ENCODE measurements around the gene UBE2K.
"Not testable (repeated sequence)": the region's sequence is repeated elsewhere in the genome, so short reads cannot be mapped to it uniquely, and the experiment has no call there.

DNA sequence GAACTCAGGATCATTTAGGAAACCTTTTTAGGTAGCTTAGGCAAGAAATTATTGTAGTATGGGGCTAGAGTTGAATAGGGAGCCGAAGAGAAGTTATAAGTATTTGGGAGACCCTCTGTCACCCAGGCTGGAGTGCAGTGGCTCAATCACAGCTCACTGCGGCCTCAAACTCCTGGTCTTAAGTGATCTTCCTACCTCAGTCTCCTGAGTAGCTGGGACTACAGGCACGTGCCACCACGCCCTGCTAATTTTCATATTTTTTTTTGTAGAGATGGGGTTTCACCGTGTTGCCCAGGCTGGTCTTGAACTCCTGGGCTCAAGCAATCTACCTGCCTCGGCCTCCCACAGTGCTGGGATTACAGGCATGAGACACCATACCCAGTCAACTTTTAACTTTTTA, 23.3 kb downstream of the UBE2K start:
- TF ChIP-seq POLR2AphosphoS5 (IDR thresholded peaks at IDR 0.05) = not testable (repeated sequence)
- TF ChIP-seq, protein P1, sequence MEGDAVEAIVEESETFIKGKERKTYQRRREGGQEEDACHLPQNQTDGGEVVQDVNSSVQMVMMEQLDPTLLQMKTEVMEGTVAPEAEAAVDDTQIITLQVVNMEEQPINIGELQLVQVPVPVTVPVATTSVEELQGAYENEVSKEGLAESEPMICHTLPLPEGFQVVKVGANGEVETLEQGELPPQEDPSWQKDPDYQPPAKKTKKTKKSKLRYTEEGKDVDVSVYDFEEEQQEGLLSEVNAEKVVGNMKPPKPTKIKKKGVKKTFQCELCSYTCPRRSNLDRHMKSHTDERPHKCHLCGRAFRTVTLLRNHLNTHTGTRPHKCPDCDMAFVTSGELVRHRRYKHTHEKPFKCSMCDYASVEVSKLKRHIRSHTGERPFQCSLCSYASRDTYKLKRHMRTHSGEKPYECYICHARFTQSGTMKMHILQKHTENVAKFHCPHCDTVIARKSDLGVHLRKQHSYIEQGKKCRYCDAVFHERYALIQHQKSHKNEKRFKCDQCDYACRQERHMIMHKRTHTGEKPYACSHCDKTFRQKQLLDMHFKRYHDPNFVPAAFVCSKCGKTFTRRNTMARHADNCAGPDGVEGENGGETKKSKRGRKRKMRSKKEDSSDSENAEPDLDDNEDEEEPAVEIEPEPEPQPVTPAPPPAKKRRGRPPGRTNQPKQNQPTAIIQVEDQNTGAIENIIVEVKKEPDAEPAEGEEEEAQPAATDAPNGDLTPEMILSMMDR (IDR thresholded peaks at IDR 0.05) = not testable (repeated sequence)

Measured in esophagus muscularis mucosa (tissue), 3 donors.